IMR-90 (cell line): Measurements from ENCODE around the gene FCRL6.

Source experiments
- BHLHE40 ChIP-seq: fragments of 150-350 bp; IDR thresholded peaks from 2 replicates; pipeline ENCODE4 v1.6.1; 2016; ENCODE audit warnings: mild to moderate bottlenecking, low read depth, low read length
- CEBPB ChIP-seq: IDR thresholded peaks from 2 replicates; pipeline ENCODE4 v1.6.1; 2012; ENCODE audit warnings: low read depth, low read length, improper control_type of control experiment
- CHD1 ChIP-seq: IDR thresholded peaks from 2 replicates; pipeline ENCODE4 v1.6.1; 2012; ENCODE audit warnings: low read depth, low read length, improper control_type of control experiment
- CTCF ChIP-seq: conservative IDR thresholded peaks from 2 replicates; pipeline ENCODE4 v1.5.1; 2012; ENCODE audit warnings: mild to moderate bottlenecking, low read depth, low read length, improper control_type of control experiment
- ELK1 ChIP-seq: fragments of 150-350 bp; IDR thresholded peaks from 2 replicates; pipeline ENCODE4 v1.6.1; 2016; ENCODE audit warnings: low read depth, mild to moderate bottlenecking, low read length, moderate library complexity, borderline replicate concordance
- FOS ChIP-seq: fragments of 150-350 bp; IDR thresholded peaks from 2 replicates; pipeline ENCODE4 v1.6.1; 2016; ENCODE audit warnings: low read depth, low read length
- MAFK ChIP-seq: IDR thresholded peaks from 2 replicates; pipeline ENCODE4 v1.6.1; 2012; ENCODE audit warnings: low read depth, low read length, improper control_type of control experiment
- MAZ ChIP-seq: IDR thresholded peaks from 2 replicates; pipeline ENCODE4 v1.6.1; 2012; ENCODE audit warnings: low read depth, mild to moderate bottlenecking, low read length, improper control_type of control experiment, moderate library complexity, borderline replicate concordance
- MXI1 ChIP-seq: IDR thresholded peaks from 2 replicates; pipeline ENCODE4 v1.6.1; 2012; ENCODE audit warnings: low read depth, mild to moderate bottlenecking, low read length, moderate library complexity, borderline replicate concordance
- POLR2A ChIP-seq: IDR thresholded peaks from 2 replicates; pipeline ENCODE4 v1.6.1; 2012; ENCODE audit warnings: mild to moderate bottlenecking, low read depth, low read length
- RAD21 ChIP-seq: IDR thresholded peaks from 2 replicates; pipeline ENCODE4 v1.6.1; 2012; ENCODE audit warnings: low read length, improper control_type of control experiment
- RFX5 ChIP-seq: IDR thresholded peaks from 2 replicates; pipeline ENCODE4 v1.8.0; 2012; ENCODE audit warnings: low read depth, mild to moderate bottlenecking, low read length, moderate library complexity
- SMC3 ChIP-seq: fragments of 150-350 bp; IDR thresholded peaks from 2 replicates; pipeline ENCODE4 v1.6.1; 2016; ENCODE audit warnings: low read depth, mild to moderate bottlenecking, antibody characterized with exemption, low read length, moderate library complexity

GRCh38 chr1:159851407-159851806 is 49.2 kb downstream of the FCRL6 start:
- TF ChIP-seq CTCF (peak; percentile 16; the same call in 1 of the 2 replicates), POLR2A (no peak), CEBPB (no peak), MAZ (no peak), RFX5 (no peak), MAFK (no peak), BHLHE40 (no peak), ELK1 (no peak), FOS (no peak), SMC3 (no peak), CHD1 (no peak), MXI1 (no peak), RAD21 (no peak)
